OCI-LY7 (cell line): ENCODE results near the gene ZDHHC3.

Source experiments
- EZH2phosphoT487 ChIP-seq: fragments of 200-600 bp; sonication (generic); IDR thresholded peaks from 2 replicates; pipeline ENCODE4 v1.6.1; 2018; ENCODE audit warnings: low read depth, borderline replicate concordance, mild to moderate bottlenecking, mixed run types, antibody characterized with exemption, low read length, moderate library complexity, mixed read lengths
- TF ChIP-seq, protein P1 (sequence below): fragments of 200-600 bp; sonication (generic); conservative IDR thresholded peaks from 2 replicates; pipeline ENCODE4 v1.5.1; 2014; ENCODE audit warnings: mild to moderate bottlenecking, antibody characterized with exemption, low read length, moderate library complexity, mixed read lengths

DNA sequence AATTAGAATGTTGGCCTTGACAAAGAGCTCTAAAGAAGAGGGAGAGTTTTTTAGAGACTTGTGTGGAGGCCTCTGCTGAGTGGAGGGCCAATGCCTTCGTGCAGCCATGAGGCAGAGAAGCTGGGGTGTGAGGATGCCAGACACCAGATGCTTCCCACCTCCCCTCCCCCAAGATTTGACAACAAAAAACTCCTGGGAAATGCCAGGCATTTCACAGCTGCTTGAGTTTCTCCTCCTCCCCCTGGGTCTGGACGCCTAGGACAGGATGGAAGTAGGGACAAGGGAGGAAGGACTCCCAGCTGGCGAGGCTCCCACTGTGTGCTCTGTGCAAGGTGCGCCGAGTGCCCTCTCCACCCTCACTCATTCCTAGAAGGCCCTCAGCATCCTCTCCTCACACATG, 81.5 kb downstream of the ZDHHC3 start:
- TF ChIP-seq, protein P1, sequence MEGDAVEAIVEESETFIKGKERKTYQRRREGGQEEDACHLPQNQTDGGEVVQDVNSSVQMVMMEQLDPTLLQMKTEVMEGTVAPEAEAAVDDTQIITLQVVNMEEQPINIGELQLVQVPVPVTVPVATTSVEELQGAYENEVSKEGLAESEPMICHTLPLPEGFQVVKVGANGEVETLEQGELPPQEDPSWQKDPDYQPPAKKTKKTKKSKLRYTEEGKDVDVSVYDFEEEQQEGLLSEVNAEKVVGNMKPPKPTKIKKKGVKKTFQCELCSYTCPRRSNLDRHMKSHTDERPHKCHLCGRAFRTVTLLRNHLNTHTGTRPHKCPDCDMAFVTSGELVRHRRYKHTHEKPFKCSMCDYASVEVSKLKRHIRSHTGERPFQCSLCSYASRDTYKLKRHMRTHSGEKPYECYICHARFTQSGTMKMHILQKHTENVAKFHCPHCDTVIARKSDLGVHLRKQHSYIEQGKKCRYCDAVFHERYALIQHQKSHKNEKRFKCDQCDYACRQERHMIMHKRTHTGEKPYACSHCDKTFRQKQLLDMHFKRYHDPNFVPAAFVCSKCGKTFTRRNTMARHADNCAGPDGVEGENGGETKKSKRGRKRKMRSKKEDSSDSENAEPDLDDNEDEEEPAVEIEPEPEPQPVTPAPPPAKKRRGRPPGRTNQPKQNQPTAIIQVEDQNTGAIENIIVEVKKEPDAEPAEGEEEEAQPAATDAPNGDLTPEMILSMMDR: no peak
- no peak for TF ChIP-seq EZH2phosphoT487
